HTERT RPE-1 (cell line): ENCODE results near the gene RAB22A.

Source experiments
- in situ Hi-C: fragments of 300-500 bp; cut with MboI; formaldehyde crosslinking; loops from 4 replicates; pipeline ENCODE4 v1.14.3; 2020; ENCODE audit warnings: low sequenced_read_pairs

RAB22A gene

GRCh38 chr20:58300321-58300720 is 9.2 kb upstream of the RAB22A start:
- in situ Hi-C loops: no loop called here

- in situ Hi-C loops: no loop called here
These were observed 6.0 kb upstream of the RAB22A start for GRCh38 chr20:58303547-58303946.

- in situ Hi-C loops: no loop called here
These were observed 4.5 kb upstream of the RAB22A start for GRCh38 chr20:58305061-58305460.

- in situ Hi-C loops: no loop called here
These were observed 2.9 kb upstream of the RAB22A start for GRCh38 chr20:58306421-58307261.

GRCh38 chr20:58307270-58307669 is 2.2 kb upstream of the RAB22A start:
- in situ Hi-C loops: no loop called here

- in situ Hi-C loops: no loop called here
These were observed 1.2 kb upstream of the RAB22A start for GRCh38 chr20:58308290-58308679.

GRCh38 chr20:58308680-58309527 is 611 bp upstream of the RAB22A start:
- in situ Hi-C loops: no loop called here

GRCh38 chr20:58310291-58310782 is 822 bp downstream of the RAB22A start:
- in situ Hi-C loops: no loop called here

GRCh38 chr20:58312836-58313235 is 3.3 kb downstream of the RAB22A start:
- in situ Hi-C loops: no loop called here

- in situ Hi-C loops: no loop called here
These were observed 3.9 kb downstream of the RAB22A start for GRCh38 chr20:58313396-58313795.

GRCh38 chr20:58321205-58321604 is 11.7 kb downstream of the RAB22A start:
- in situ Hi-C loops: no loop called here

GRCh38 chr20:58322083-58322482 is 12.6 kb downstream of the RAB22A start:
- in situ Hi-C loops: no loop called here

- in situ Hi-C loops: no loop called here
These were observed 16.4 kb downstream of the RAB22A start for GRCh38 chr20:58325912-58326311.

- in situ Hi-C loops: no loop called here
These were observed 17.7 kb downstream of the RAB22A start for GRCh38 chr20:58327211-58327610.

- in situ Hi-C loops: no loop called here
These were observed 19.3 kb downstream of the RAB22A start for GRCh38 chr20:58328836-58329235.

- in situ Hi-C loops: no loop called here
These were observed 20.2 kb downstream of the RAB22A start for GRCh38 chr20:58329711-58330110.

- in situ Hi-C loops: no loop called here
These were observed 20.7 kb downstream of the RAB22A start for GRCh38 chr20:58330249-58330648.

- in situ Hi-C loops: no loop called here
These were observed 21.2 kb downstream of the RAB22A start for GRCh38 chr20:58330687-58331086.

GRCh38 chr20:58331961-58332551 is 22.5 kb downstream of the RAB22A start:
- in situ Hi-C loops: no loop called here

GRCh38 chr20:58339741-58340140 is 30.2 kb downstream of the RAB22A start:
- in situ Hi-C loops: no loop called here

- in situ Hi-C loops: no loop called here
These were observed 30.6 kb downstream of the RAB22A start for GRCh38 chr20:58340151-58340550.
